Smooth muscle cell of the pulmonary artery (primary cell): ENCODE measurements around the gene SAMD10. TPM values are rescaled to one million over a fixed set of nuclear protein-coding genes. Genes with fewer than 3 reads are reported as not detected.

Experiments
- total RNA-seq: library from RNA; depleted of rRNA; stranded (reverse); fragments of >200 nt; gene quantifications from 2 replicates; pipeline ENCODE4 v1.2.3, GENCODE V29; 2014

Gene SAMD10
- 2.3 and 3.6 TPM in 2 replicates for total RNA-seq

DNA sequence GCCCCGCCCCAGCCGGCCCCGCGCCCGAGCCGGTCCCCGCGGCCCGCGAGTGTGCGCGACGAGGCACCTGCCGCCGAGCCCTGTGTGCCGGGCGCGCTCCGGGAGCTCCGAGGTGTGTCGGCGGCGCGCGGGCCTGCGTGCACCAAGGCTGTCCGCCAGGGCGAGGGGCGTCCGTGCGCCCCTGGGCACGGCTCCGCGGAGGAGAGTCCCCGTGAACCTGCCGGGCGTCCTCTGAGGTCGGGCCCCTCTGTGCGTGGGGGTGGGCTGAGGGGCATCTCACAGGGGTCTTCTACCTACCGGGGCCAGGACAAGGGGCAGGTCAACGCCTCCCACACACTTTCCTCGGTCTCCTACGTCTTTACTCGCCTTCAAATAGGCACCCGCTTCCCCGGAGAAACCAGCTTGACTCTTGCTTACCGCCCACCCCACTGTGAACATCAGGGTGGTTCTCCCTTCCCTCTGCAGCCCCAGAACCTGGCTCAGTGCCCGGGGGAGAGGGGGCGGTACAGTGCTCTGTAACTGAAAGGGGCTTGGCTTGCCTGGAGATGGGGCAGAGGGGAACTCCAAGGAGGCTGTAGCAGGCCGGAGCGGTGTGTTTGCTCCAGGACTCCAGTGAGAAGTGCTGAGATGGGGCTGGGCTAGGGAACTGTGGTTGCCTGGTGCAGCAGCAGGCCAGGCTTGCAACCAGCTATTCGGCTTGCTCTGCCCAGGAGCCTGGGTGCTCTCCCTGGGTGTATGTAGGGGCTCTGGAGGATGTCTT is at the start of gene SAMD10:
Gene SAMD10, minus strand, starts transcription at position 86 of the 760 bp plus-strand sequence. CDS start 175 bp downstream, outside the sequence.

DNA sequence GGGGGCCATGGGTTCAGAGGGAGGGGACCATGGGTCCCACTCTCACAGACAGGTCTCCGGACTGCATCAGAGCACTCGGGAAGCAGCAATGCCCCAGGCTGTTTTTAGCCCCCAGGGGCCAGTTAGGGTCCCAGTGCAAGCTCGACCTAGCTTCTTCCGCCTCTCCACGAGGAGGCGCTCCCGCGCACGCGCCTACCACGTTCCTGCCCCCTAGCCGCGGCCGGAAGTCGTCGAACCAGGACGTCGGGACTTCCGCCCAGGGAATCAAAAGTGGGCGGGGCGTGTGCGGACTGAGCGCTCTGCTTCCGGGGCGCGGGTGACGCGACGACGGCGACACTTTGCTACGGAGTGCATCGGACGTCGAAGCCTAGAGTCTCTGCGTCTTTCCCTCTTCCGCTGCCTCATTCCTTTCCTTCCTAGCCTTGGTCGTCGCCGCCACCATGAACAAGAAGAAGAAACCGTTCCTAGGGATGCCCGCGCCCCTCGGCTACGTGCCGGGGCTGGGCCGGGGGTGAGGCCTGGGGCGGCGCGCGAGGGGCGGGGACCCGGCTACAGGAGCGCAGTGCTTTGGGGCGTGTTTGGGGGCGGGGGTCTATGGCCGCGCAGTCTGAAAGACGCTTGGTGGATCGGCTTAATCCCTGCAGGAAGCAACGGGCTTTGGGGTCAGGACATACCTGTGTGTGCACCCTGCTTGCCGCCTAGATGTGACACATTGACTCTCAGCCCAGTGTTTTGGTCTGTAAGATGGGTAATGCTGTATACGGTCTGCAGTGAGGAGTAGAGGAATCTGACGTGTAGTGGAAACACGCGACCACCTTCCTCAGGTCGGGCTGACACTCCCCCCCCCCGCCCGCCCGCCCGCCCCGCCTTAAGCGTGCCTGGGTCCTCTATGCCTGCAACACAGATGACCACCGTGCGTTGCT is 1.6 kb upstream of the SAMD10 start, which contains the start of gene PRPF6:
Gene PRPF6, plus strand, starts transcription at position 327 of the 923 bp plus-strand sequence. Its CDS starts 114 bp downstream, at position 441.

DNA sequence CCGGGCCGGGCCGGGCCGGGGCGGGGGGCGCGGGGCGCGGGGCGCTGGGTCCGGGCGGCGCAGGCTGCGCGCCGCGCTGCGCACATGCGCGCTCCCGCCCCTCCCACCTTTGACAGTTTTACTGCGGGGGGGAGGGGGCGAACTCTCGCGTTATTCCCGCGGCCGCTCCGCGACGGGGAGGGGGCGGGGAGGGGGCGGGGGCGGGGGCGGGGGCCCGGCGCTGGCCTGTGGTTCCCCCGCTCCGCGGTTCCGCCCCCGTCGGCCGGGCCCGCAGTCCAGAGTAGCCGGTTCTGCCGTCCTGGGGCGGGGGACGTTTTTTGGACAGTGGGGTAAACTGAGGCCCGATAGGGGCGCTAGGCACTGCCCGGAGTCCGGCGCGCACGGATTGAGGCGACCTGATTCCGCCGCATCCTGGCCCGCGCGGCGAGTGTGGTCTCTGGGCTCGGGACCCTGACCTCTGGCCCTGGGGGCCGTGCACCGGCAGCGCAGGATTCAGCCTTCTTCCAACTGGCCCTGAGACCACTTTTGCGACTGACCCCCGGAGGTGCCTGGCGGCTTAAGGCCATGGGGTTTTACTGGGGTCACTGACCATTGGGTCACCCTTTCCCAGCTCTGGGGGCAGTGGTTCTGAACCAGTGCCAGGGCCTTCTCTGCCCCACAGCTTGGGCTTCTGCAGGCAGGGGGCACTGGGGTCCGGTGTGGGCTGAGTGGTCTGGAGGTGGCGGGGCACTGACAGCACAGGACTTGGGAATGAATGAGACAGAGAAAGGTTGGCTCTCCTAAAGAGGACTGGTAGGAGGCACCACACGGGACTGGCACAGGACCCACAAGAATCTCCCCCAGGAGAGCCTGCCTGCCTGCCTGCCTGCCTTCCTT is 9.4 kb downstream of the SAMD10 start, which contains the start of gene ZNF512B:
Gene ZNF512B, minus strand, starts transcription at position 93 of the 876 bp plus-strand sequence. CDS start 1,980 bp downstream, outside the sequence.

DNA sequence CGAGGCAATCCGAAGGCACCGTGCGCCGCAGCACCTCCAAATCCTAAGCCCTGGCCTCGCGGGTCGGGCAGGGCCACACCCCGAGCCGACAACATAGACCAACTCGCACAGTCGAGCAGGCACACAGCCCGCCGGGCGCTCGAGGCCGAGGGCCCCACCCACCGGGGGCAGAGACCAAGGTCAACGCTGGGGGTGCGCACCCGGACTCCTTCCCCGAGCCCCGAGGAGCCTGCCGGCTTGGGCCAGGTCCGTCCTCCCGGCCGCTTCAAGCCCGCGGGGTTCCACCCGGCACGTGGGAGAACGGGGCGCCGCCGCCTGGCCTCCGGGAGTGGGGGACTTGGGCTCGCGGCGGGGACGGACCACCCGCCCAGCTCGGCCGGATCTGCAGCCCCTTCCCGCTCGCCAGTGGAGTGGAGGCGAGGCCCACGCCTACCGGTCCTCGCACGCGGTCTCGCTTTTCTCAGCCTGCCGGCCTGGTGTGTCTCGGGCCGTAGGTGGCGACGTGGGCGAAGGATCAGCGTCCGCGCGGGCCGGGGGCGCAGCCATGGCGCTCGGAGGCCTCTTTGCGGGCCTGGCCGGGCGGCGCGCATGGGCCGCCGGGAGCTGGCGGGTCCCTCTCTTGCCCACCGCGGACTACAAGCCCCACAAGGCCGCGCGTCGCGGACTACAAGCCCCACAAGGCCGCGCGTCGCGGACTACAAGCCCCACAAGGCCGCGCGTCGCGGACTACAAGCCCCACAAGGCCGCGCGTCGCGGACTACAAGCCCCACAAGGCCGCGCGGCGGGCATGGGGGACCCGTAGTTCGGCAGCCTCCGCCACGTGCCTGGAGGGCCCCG is 23.4 kb downstream of the SAMD10 start, which contains the start of gene UCKL1:
Gene UCKL1, minus strand, starts transcription at position 590 of the 837 bp plus-strand sequence. Its CDS starts 44 bp downstream, at position 546.

Other genes starting within 250 kb of the SAMD10 start
- 3.1 and 5.2 TPM in 2 replicates for gene LIME1, start 243.0 kb downstream of the SAMD10 start, total RNA-seq
- gene SLC2A4RG, start 239.9 kb downstream of the SAMD10 start, total RNA-seq = 20.9 and 27.9 TPM in 2 replicates
- gene ZBTB46, start 148.4 kb downstream of the SAMD10 start, total RNA-seq = 2.7 and 4.3 TPM in 2 replicates
- gene ABHD16B, start 118.1 kb downstream of the SAMD10 start, total RNA-seq = not detected in 2 replicates
- 130 and 135 TPM in 2 replicates for gene TPD52L2, start 114.4 kb downstream of the SAMD10 start, total RNA-seq
- 75.9 and 96.0 TPM in 2 replicates for gene DNAJC5, start 84.5 kb downstream of the SAMD10 start, total RNA-seq
- gene UCKL1, start 23.2 kb downstream of the SAMD10 start, total RNA-seq = 22.9 and 33.0 TPM in 2 replicates
- gene ZNF512B, start 9.7 kb downstream of the SAMD10 start, total RNA-seq = 11.9 and 15.3 TPM in 2 replicates
- gene PRPF6, start 1.5 kb upstream of the SAMD10 start, total RNA-seq = 55.1 and 63.7 TPM in 2 replicates
- 0.65 and 0.76 TPM in 2 replicates for gene C20orf204, start 56.5 kb upstream of the SAMD10 start, total RNA-seq
- 0.07 TPM in 2 replicates for gene SOX18, start 70.0 kb upstream of the SAMD10 start, total RNA-seq
- 27.9 and 34.3 TPM in 2 replicates for gene TCEA2, start 83.6 kb upstream of the SAMD10 start, total RNA-seq
- gene RGS19, start 99.9 kb upstream of the SAMD10 start, total RNA-seq = 7.7 and 14.5 TPM in 2 replicates
- gene OPRL1, start 100.4 kb upstream of the SAMD10 start, total RNA-seq = 2.3 and 2.4 TPM in 2 replicates
- gene LKAAEAR1, start 104.8 kb upstream of the SAMD10 start, total RNA-seq = not detected in 2 replicates
- gene NPBWR2, start 127.9 kb upstream of the SAMD10 start, total RNA-seq = not detected in 2 replicates
- not detected in 2 replicates for gene MYT1, start 184.8 kb upstream of the SAMD10 start, total RNA-seq